K562 (cell line): Measurements from ENCODE around the gene FAM107B.

Source experiments
- CREBBP ChIP-seq: IDR thresholded peaks from one replicate; pipeline ENCODE4 v1.6.1; 2012; ENCODE audit warnings: low read depth, mild to moderate bottlenecking, control low read depth, inconsistent platforms, low read length
- CSDE1 ChIP-seq, 2 experiments: fragments of 450-650 bp; IDR thresholded peaks; 2 replicates each; pipeline ENCODE4 v1.6.1; 2016; ENCODE audit warnings: mild to moderate bottlenecking in 1 of 2
- PCBP1 ChIP-seq: fragments of 200-400 bp; formaldehyde crosslinking; IDR thresholded peaks from 2 replicates; pipeline ENCODE4 v1.6.1; 2018; ENCODE audit warnings: mild to moderate bottlenecking, low read depth, low read length; ENCODE audit not compliant: poor library complexity, severe bottlenecking
- SIN3A ChIP-seq, 2 experiments: fragments of 150-350 bp in 1 of 2; IDR thresholded peaks; 2 replicates each; pipeline ENCODE4 v1.6.1; 2011 to 2016; ENCODE audit warnings: borderline replicate concordance in 2 of 2, low read depth in 2 of 2, low read length in 2 of 2, mild to moderate bottlenecking in 2 of 2, moderate library complexity in 2 of 2; ENCODE audit not compliant: control insufficient read depth in 1 of 2
- ZNF507 ChIP-seq: conservative IDR thresholded peaks from 2 replicates; pipeline ENCODE4 v1.6.1; 2017; ENCODE audit warnings: missing genetic modification characterization, missing compliant biosample characterization
- TF ChIP-seq, protein P1 (sequence below): IDR thresholded peaks from 2 replicates; pipeline ENCODE4 v1.6.1; 2012; ENCODE audit warnings: low read depth, low read length, improper control_type of control experiment, borderline replicate concordance
- TF ChIP-seq, protein P2 (sequence below), 3 experiments: IDR thresholded peaks in 2 of 3; conservative IDR thresholded peaks in 1 of 3; 2 replicates each; pipeline ENCODE4 v1.5.1; 2011 to 2012; ENCODE audit warnings: low read length in 3 of 3, mild to moderate bottlenecking in 3 of 3, control low read depth in 2 of 3, improper control_type of control experiment in 1 of 3, inconsistent platforms in 1 of 3, low read depth in 1 of 3, mixed read lengths in 1 of 3, moderate library complexity in 1 of 3; ENCODE audit not compliant: insufficient read depth in 2 of 3

GRCh38 chr10:14687340-14687739, 87.4 kb downstream of the FAM107B start:
- TF ChIP-seq, protein P1, sequence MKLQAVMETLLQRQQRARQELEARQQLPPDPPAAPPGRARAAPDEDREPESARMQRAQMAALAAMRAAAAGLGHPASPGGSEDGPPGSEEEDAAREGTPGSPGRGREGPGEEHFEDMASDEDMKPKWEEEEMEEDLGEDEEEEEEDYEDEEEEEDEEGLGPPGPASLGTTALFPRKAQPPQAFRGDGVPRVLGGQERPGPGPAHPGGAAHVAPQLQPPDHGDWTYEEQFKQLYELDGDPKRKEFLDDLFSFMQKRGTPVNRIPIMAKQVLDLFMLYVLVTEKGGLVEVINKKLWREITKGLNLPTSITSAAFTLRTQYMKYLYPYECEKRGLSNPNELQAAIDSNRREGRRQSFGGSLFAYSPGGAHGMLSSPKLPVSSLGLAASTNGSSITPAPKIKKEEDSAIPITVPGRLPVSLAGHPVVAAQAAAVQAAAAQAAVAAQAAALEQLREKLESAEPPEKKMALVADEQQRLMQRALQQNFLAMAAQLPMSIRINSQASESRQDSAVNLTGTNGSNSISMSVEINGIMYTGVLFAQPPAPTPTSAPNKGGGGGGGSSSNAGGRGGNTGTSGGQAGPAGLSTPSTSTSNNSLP = no peak
- TF ChIP-seq CREBBP (no peak), PCBP1 (no peak), SIN3A (IDR thresholded peaks at IDR 0.05; ENCODE audit: borderline replicate concordance in 2 of 2, control insufficient read depth in 1 of 2, low read depth in 2 of 2, low read length in 2 of 2) (no peak), ZNF507 (tag) (no peak), CSDE1 (IDR thresholded peaks at IDR 0.05) (no peak)
- TF ChIP-seq, protein P2, sequence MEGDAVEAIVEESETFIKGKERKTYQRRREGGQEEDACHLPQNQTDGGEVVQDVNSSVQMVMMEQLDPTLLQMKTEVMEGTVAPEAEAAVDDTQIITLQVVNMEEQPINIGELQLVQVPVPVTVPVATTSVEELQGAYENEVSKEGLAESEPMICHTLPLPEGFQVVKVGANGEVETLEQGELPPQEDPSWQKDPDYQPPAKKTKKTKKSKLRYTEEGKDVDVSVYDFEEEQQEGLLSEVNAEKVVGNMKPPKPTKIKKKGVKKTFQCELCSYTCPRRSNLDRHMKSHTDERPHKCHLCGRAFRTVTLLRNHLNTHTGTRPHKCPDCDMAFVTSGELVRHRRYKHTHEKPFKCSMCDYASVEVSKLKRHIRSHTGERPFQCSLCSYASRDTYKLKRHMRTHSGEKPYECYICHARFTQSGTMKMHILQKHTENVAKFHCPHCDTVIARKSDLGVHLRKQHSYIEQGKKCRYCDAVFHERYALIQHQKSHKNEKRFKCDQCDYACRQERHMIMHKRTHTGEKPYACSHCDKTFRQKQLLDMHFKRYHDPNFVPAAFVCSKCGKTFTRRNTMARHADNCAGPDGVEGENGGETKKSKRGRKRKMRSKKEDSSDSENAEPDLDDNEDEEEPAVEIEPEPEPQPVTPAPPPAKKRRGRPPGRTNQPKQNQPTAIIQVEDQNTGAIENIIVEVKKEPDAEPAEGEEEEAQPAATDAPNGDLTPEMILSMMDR (IDR thresholded peaks at IDR 0.05 in 2 of 3, conservative IDR thresholded peaks at IDR 0.05 in 1 of 3; ENCODE audit: insufficient read depth in 2 of 3, low read depth in 1 of 3, low read length in 3 of 3) = no peak
